HEK293 (cell line): Measurements from ENCODE around the gene TTYH2.

Source experiments
- CTCF ChIA-PET: fragments of 350-600 bp; formaldehyde crosslinking; extraction: SDS; loops from one replicate; lab custom pipeline; 2021; ENCODE audit warnings: antibody characterized with exemption; lab: Yijun Ruan, JAX
- POLR2A ChIA-PET: fragments of 300-600 bp; formaldehyde crosslinking; extraction: SDS; loops from one replicate; lab custom pipeline; 2020; ENCODE audit warnings: antibody characterized with exemption, inconsistent platforms; lab: Yijun Ruan, JAX
- H3K27ac ChIP-seq: fragments of 200-500 bp; sonication (Bioruptor generic); 2 replicates; pipeline ENCODE4 v1.5.1; 2014; ENCODE audit warnings: low read depth, low read length, control low read depth, inconsistent platforms; ENCODE audit errors: extremely low read depth
- H3K36me3 ChIP-seq, 2 experiments: fragments of 200-500 bp in 1 of 2; sonication (Bioruptor generic) in 1 of 2; 1 replicate in 1 of 2; 2 replicates in 1 of 2; pipeline ENCODE4 v1.5.1; 2014 to 2017; ENCODE audit warnings: inconsistent platforms in 2 of 2, low read length in 2 of 2; ENCODE audit not compliant: control insufficient read depth in 2 of 2, insufficient read depth in 1 of 2
- H3K4me1 ChIP-seq: fragments of 200-500 bp; sonication (Bioruptor generic); 2 replicates; pipeline ENCODE4 v1.5.1; 2014; ENCODE audit warnings: mild to moderate bottlenecking, low read length, inconsistent platforms; ENCODE audit not compliant: control insufficient read depth, insufficient read depth
- H3K4me3 ChIP-seq: 2 replicates; pipeline ENCODE4 v1.5.1; 2011; ENCODE audit warnings: low read depth, mild to moderate bottlenecking, control low read depth, low read length, moderate library complexity
- H3K9me3 ChIP-seq: fragments of 200-500 bp; sonication (Bioruptor generic); 2 replicates; pipeline ENCODE4 v1.5.1; 2014; ENCODE audit warnings: low read depth, low read length, inconsistent platforms; ENCODE audit not compliant: control insufficient read depth, insufficient read depth
- EGR2 ChIP-seq: fragments of 450-650 bp; formaldehyde crosslinking; IDR thresholded peaks from 2 replicates; pipeline ENCODE4 v1.5.1; 2016; ENCODE audit warnings: low read depth, missing biosample characterization, missing genetic modification characterization
- GLIS1 ChIP-seq: fragments of 450-650 bp; formaldehyde crosslinking; IDR thresholded peaks from 2 replicates; pipeline ENCODE4 v1.5.1; 2016; ENCODE audit warnings: missing biosample characterization, missing genetic modification characterization
- GLIS2 ChIP-seq: fragments of 450-650 bp; formaldehyde crosslinking; IDR thresholded peaks from 2 replicates; pipeline ENCODE4 v1.5.1; 2016; ENCODE audit warnings: missing biosample characterization, missing genetic modification characterization
- KLF1 ChIP-seq: fragments of 450-650 bp; formaldehyde crosslinking; IDR thresholded peaks from 2 replicates; pipeline ENCODE4 v1.5.1; 2016; ENCODE audit warnings: missing biosample characterization, missing genetic modification characterization
- KLF10 ChIP-seq: fragments of 450-650 bp; IDR thresholded peaks from 2 replicates; pipeline ENCODE4 v1.5.1; 2018; ENCODE audit warnings: missing biosample characterization, mild to moderate bottlenecking, missing genetic modification characterization
- KLF16 ChIP-seq: fragments of 450-650 bp; formaldehyde crosslinking; IDR thresholded peaks from 2 replicates; pipeline ENCODE4 v1.5.1; 2017; ENCODE audit warnings: missing biosample characterization, missing genetic modification characterization
- KLF9 ChIP-seq: fragments of 450-650 bp; formaldehyde crosslinking; IDR thresholded peaks from 2 replicates; pipeline ENCODE4 v1.5.1; 2016; ENCODE audit warnings: missing biosample characterization, missing genetic modification characterization, low read depth
- OVOL3 ChIP-seq: fragments of 450-650 bp; formaldehyde crosslinking; IDR thresholded peaks from 2 replicates; pipeline ENCODE4 v1.5.1; 2016; ENCODE audit warnings: missing biosample characterization, missing genetic modification characterization
- SALL2 ChIP-seq: fragments of 450-650 bp; formaldehyde crosslinking; IDR thresholded peaks from 2 replicates; pipeline ENCODE4 v1.5.0; 2017; ENCODE audit warnings: missing biosample characterization, mild to moderate bottlenecking, missing genetic modification characterization, borderline replicate concordance
- SCRT2 ChIP-seq: fragments of 450-650 bp; formaldehyde crosslinking; IDR thresholded peaks from 2 replicates; pipeline ENCODE4 v1.5.1; 2016; ENCODE audit warnings: missing biosample characterization, missing genetic modification characterization
- SP2 ChIP-seq: fragments of 450-650 bp; formaldehyde crosslinking; IDR thresholded peaks from 2 replicates; pipeline ENCODE4 v1.5.1; 2016; ENCODE audit warnings: missing biosample characterization, missing genetic modification characterization
- SP3 ChIP-seq: fragments of 450-650 bp; formaldehyde crosslinking; IDR thresholded peaks from 2 replicates; pipeline ENCODE4 v1.5.1; 2016; ENCODE audit warnings: missing biosample characterization, missing genetic modification characterization
- TRIM28 ChIP-seq: IDR thresholded peaks from 2 replicates; pipeline ENCODE4 v1.6.1; 2011; ENCODE audit warnings: low read length, control low read depth, borderline replicate concordance
- YY2 ChIP-seq: fragments of 450-650 bp; formaldehyde crosslinking; IDR thresholded peaks from 2 replicates; pipeline ENCODE4 v1.5.1; 2016; ENCODE audit warnings: missing biosample characterization, missing genetic modification characterization
- ZFHX2 ChIP-seq: fragments of 450-650 bp; formaldehyde crosslinking; conservative IDR thresholded peaks from 2 replicates; pipeline ENCODE4 v1.5.1; 2016; ENCODE audit warnings: missing biosample characterization, missing genetic modification characterization
- ZFP41 ChIP-seq: fragments of 450-650 bp; formaldehyde crosslinking; IDR thresholded peaks from 2 replicates; pipeline ENCODE4 v1.5.1; 2016; ENCODE audit warnings: missing biosample characterization, missing genetic modification characterization, borderline replicate concordance
- ZIC2 ChIP-seq: fragments of 450-650 bp; formaldehyde crosslinking; IDR thresholded peaks from 2 replicates; pipeline ENCODE4 v1.5.1; 2016; ENCODE audit warnings: missing biosample characterization, missing genetic modification characterization
- ZNF335 ChIP-seq: fragments of 450-650 bp; formaldehyde crosslinking; conservative IDR thresholded peaks from 2 replicates; pipeline ENCODE4 v1.5.1; 2016; ENCODE audit warnings: missing biosample characterization, missing genetic modification characterization
- ZNF423 ChIP-seq: fragments of 450-650 bp; formaldehyde crosslinking; IDR thresholded peaks from 2 replicates; pipeline ENCODE4 v1.5.1; 2016; ENCODE audit warnings: missing biosample characterization, missing genetic modification characterization
- ZNF544 ChIP-seq: fragments of 450-650 bp; formaldehyde crosslinking; IDR thresholded peaks from 2 replicates; pipeline ENCODE4 v1.5.0; 2017; ENCODE audit warnings: missing biosample characterization, missing genetic modification characterization
- ZNF791 ChIP-seq: fragments of 450-650 bp; formaldehyde crosslinking; IDR thresholded peaks from 2 replicates; pipeline ENCODE4 v1.5.1; 2016; ENCODE audit warnings: missing biosample characterization, missing genetic modification characterization
- TF ChIP-seq, protein P1 (sequence below): fragments of 450-650 bp; formaldehyde crosslinking; IDR thresholded peaks from 2 replicates; pipeline ENCODE4 v1.5.1; 2016; ENCODE audit warnings: missing biosample characterization, missing genetic modification characterization
- TF ChIP-seq, protein P2 (sequence below): fragments of 450-650 bp; formaldehyde crosslinking; IDR thresholded peaks from 2 replicates; pipeline ENCODE4 v1.5.1; 2016; ENCODE audit warnings: missing biosample characterization, missing genetic modification characterization
- TF ChIP-seq, protein P3 (sequence below): fragments of 450-650 bp; formaldehyde crosslinking; IDR thresholded peaks from 2 replicates; pipeline ENCODE4 v1.5.1; 2016; ENCODE audit warnings: missing biosample characterization, missing genetic modification characterization

TTYH2 gene

DNA sequence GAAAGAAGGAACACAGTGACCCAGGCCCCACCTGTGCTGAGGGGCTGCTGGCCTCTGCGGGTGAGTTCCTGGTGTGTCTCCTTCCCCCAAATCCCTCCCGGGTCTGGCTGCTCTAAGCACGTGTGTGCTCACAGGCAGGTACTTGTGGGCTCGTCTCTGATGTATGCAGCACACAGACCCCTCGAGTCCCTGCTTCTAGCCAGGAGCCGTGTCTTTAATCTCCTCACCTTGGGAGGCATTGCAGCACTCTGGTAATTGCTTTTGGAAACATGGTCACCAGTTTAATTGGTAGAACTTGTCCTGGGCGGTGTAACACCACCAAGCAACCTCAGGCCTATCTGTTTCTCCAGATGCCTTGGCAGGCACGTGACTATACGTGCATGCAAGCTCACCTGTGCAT, 18.7 kb upstream of the TTYH2 start:
- CTCF ChIA-PET, result interaction anchor here (0.6 to 1.0 kb wide), 4 partner anchors 12 to 603 kb away, joined by 3 read pairs; no protein-coding TSS in a partner anchor
- no peaks in the 10 kb centered on the region for H3K36me3 ChIP-seq
- no peaks in the 10 kb centered on the region for H3K4me1 ChIP-seq
- H3K9me3 ChIP-seq, result no peaks in the 10 kb centered on the region
- no peak for TF ChIP-seq ZNF544
- no peak overlapping the region for H3K27ac ChIP-seq
- POLR2A ChIA-PET, result no interaction called here
- no peak overlapping the region for H3K4me3 ChIP-seq

DNA sequence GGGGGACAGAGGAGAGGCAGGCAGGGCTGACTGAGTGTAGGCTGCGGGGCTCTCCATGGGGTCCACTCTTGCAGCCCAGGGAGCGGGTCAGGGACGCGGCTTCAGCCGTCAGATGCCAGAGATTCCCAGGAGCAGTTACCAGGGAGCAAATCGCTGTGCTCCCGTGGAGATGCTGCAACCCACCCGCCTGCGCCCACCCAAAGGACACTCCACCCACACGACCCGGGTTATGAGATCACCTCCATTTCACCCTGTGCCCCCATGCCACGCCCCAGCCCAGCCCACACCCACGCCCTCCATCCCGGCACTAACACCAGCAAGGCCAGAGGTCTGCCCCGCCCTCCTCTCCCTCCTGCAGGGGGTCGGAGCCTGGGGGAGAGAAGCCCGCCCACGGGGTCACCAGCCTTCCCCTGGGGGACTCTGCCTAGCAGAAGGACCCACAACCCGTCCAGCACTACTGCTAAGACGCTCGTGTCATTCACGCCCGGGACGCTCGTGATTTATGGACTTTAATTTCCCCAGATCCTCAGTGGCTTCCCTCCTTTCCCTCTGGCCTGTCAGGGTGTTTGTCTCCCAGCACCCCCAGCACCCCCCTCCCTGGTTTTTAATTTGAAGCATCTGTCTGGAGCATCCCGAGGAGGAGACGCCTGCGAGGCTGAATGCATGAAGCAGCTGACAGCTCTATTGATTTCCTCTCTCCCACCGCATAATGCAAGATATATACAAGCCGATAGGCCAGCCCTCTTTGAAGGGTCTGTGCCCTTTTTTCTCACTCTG, 16.6 kb upstream of the TTYH2 start:
- Histone ChIP-seq H3K4me3 (no peak overlapping the region), H3K27ac (no peak overlapping the region), H3K4me1 (no peaks in the 10 kb centered on the region), H3K9me3 (no peaks in the 10 kb centered on the region), H3K36me3 (no peaks in the 10 kb centered on the region)
- ChIA-PET POLR2A (no interaction called here), CTCF (interaction anchor here (6.7 kb wide), 1 partner anchor 107 kb away, joined by 74 read pairs; no protein-coding TSS in a partner anchor)
- no peak for TF ChIP-seq ZNF791 (tag by site-specific recombination)
- TF ChIP-seq ZNF423 (tag by site-specific recombination), result peak; percentile 56; the same call in 1 of the 2 replicates
- TF ChIP-seq, protein P1, sequence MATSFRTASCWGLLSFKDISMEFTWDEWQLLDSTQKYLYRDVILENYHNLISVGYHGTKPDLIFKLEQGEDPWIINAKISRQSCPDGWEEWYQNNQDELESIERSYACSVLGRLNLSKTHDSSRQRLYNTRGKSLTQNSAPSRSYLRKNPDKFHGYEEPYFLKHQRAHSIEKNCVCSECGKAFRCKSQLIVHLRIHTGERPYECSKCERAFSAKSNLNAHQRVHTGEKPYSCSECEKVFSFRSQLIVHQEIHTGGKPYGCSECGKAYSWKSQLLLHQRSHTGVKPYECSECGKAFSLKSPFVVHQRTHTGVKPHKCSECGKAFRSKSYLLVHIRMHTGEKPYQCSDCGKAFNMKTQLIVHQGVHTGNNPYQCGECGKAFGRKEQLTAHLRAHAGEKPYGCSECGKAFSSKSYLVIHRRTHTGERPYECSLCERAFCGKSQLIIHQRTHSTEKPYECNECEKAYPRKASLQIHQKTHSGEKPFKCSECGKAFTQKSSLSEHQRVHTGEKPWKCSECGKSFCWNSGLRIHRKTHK (tag by site-specific recombination), result no peak
- TF ChIP-seq ZNF335, result no peak
- TF ChIP-seq, protein P2, sequence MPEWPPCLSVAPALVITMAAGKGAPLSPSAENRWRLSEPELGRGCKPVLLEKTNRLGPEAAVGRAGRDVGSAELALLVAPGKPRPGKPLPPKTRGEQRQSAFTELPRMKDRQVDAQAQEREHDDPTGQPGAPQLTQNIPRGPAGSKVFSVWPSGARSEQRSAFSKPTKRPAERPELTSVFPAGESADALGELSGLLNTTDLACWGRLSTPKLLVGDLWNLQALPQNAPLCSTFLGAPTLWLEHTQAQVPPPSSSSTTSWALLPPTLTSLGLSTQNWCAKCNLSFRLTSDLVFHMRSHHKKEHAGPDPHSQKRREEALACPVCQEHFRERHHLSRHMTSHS (tag by site-specific recombination), result no peak
- no peak for TF ChIP-seq SP3
- TF ChIP-seq EGR2 (tag by site-specific recombination), result peak; percentile 99
- TF ChIP-seq, protein P3, sequence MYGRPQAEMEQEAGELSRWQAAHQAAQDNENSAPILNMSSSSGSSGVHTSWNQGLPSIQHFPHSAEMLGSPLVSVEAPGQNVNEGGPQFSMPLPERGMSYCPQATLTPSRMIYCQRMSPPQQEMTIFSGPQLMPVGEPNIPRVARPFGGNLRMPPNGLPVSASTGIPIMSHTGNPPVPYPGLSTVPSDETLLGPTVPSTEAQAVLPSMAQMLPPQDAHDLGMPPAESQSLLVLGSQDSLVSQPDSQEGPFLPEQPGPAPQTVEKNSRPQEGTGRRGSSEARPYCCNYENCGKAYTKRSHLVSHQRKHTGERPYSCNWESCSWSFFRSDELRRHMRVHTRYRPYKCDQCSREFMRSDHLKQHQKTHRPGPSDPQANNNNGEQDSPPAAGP (tag by site-specific recombination), result peak; percentile 78
- peak; percentile 64 for TF ChIP-seq KLF9
- TF ChIP-seq ZIC2 (tag by site-specific recombination), result peak; percentile 90
- peak; percentile 57; the same call in 1 of the 2 replicates for TF ChIP-seq GLIS1 (tag by site-specific recombination)
- no peak for TF ChIP-seq YY2 (tag by site-specific recombination)
- TF ChIP-seq GLIS2, result peak; percentile 55
- TF ChIP-seq KLF1 (tag by site-specific recombination), result peak; percentile 100
- no peak for TF ChIP-seq KLF16
- TF ChIP-seq ZFHX2 (tag by site-specific recombination), result peak; percentile 99
- no peak for TF ChIP-seq SCRT2
- no peak for TF ChIP-seq TRIM28
- TF ChIP-seq ZFP41 (tag by site-specific recombination), result no peak
- TF ChIP-seq SALL2 (tag by site-specific recombination), result no peak
- TF ChIP-seq OVOL3 (tag by site-specific recombination), result no peak
- 0 out of 2 replicates have a peak, but pooled peaks have one; percentile 11 for TF ChIP-seq SP2 (tag by site-specific recombination)
- 0 out of 2 replicates have a peak, but pooled peaks have one; percentile 29 for TF ChIP-seq KLF10 (tag by site-specific recombination)
